SK-N-SH (cell line): ENCODE data around the gene SOAT2.

Experiments used
- RXRA ChIP-seq: IDR thresholded peaks from 2 replicates; pipeline ENCODE4 v1.4.0; 2012; ENCODE audit warnings: low read depth, mild to moderate bottlenecking, borderline replicate concordance
- TF ChIP-seq, protein P1 (sequence below): fragments of 200-600 bp; sonication (generic); IDR thresholded peaks from 2 replicates; pipeline ENCODE4 v1.6.1; 2017; ENCODE audit warnings: antibody characterized with exemption, mild to moderate bottlenecking, moderate library complexity

- TF ChIP-seq RXRA, result no peak
- TF ChIP-seq, protein P1, sequence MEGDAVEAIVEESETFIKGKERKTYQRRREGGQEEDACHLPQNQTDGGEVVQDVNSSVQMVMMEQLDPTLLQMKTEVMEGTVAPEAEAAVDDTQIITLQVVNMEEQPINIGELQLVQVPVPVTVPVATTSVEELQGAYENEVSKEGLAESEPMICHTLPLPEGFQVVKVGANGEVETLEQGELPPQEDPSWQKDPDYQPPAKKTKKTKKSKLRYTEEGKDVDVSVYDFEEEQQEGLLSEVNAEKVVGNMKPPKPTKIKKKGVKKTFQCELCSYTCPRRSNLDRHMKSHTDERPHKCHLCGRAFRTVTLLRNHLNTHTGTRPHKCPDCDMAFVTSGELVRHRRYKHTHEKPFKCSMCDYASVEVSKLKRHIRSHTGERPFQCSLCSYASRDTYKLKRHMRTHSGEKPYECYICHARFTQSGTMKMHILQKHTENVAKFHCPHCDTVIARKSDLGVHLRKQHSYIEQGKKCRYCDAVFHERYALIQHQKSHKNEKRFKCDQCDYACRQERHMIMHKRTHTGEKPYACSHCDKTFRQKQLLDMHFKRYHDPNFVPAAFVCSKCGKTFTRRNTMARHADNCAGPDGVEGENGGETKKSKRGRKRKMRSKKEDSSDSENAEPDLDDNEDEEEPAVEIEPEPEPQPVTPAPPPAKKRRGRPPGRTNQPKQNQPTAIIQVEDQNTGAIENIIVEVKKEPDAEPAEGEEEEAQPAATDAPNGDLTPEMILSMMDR, result no peak
Measured at GRCh38 chr12:53127169-53127568, 23.9 kb downstream of the SOAT2 start.
